NCI-H2196 treated with DMSO at 0.1 percent for 48 hours (cell line): ENCODE measurements around the gene CIITA.
"Not testable (repeated sequence)": the region's sequence is repeated elsewhere in the genome, so short reads cannot be mapped to it uniquely, and the experiment has no call there.

Experiments
- DNase-seq: peaks from one replicate; lab custom pipeline; 2025; ENCODE audit not compliant: unreplicated experiment; lab: John Stamatoyannopoulos, UW

Gene CIITA

DNA sequence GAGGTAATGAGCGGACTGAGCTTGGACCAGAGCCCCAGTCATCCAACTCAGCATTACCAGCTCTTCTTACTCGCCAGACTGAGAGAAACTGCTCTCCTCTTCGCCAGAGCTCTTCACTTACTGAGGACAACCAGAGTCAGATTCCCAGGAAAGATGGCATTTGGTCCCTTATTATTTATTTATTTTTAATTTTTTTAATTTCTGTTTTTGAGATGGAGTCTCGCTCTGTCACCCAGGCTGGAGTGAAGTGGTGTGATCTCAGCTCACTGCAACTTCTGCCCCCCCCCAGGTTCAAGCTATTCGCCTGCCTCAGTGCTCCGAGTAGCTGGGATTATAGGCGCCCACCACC is 42.0 kb downstream of the CIITA start:
- DNase-seq, result no peak

DNA sequence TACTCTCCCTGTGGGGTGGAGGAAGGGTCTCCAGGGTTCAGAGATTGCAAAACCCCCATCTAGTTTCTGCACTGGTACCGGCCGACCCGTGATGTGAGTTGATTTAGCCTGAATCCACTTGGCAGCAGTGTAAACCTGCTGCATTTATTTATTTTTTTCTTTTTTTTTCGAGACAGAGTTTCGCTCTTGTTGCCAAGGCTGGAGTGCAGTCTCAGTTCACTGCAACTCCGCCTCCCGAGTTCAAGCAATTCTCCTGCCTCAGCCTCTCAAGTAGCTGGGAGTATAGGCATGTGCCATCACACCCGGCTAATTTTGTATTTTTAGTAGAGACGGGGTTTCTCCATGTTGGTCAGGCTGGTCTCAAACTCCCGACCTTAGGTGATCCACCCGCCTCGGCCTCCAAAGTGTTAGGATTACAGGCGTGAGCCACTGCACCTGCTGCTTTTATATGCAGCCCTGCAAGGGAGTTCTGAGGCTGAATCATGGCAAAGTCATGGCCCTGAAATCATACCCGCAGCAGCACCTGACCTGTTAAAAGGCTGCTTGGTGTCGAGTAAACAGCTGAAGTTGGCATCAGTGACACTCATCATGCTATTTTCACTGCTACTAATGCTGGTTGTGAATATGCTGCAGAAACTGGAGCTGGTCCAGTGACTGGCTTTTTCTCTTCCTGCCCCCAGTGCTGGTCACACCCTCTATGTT is 43.9 kb downstream of the CIITA start:
- peak; percentile 69 for DNase-seq

DNA sequence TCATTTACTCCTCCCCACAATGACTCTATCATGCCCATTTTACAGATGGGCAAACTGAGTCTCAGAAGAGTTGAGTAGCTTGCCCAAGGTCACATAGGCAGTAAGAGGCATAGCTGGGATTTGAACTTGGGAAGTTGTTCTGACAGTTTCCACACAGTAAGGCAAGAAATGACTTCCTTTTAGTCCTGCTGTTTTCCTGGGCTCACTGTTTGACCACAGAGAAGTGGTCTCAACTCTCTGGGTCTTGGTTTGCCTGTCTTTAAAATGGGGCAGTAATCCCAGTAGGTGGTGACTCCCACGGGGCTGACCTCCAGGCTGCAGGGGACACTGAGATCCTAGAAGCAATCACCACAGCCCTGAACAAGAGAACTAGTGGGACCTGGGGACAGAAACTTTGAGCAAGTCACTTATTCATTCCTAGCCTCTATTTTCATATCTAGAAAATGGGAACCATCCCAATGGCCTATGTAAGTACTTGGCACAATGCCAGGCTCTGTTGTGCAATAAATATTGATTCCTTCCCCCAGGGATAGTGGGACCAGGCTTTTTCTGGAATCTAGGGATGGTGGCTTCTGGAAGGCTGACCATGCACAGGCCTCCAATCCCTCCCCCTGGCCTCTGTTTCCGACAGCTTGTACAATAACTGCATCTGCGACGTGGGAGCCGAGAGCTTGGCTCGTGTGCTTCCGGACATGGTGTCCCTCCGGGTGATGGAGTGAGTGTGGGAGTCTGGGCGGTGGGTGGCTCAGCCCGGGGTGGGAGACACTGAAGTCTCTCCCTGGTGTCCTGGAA is 44.7 kb downstream of the CIITA start:
- no peak for DNase-seq

DNA sequence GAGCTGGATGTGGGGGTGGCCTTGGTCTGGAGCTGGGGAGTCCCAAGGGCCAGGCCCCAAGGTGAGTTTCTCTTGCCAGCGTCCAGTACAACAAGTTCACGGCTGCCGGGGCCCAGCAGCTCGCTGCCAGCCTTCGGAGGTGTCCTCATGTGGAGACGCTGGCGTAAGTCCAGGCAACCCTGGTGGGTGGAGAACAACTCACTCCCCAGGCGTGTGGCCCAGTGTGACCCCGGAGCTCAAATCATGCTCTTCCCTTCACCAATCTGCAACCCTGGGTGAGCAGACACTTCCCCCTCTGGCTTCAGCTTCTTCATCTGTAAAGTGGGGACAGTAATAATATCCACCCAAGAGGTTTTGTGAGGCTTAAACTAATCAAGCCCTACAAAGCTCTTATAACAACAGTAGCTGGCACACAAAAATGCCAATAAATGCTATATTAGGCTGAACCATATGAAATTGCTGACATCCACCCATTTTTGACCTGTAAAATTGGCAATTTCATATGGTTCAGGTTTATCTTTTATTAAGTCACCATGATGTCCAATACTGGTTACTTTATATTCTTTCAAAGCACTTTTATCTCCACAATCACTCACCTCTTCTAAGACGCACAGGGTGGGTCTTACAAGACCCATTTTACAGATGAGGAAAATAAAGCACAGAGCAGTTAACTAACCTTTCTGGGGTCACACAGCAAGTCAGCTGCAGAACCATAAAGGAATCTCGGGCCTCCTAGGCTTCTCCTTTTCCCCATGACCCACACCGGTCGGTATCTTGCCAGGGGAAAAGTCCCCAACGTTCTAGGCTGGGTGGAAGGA is 45.5 kb downstream of the CIITA start:
- DNase-seq, result no peak

DNA sequence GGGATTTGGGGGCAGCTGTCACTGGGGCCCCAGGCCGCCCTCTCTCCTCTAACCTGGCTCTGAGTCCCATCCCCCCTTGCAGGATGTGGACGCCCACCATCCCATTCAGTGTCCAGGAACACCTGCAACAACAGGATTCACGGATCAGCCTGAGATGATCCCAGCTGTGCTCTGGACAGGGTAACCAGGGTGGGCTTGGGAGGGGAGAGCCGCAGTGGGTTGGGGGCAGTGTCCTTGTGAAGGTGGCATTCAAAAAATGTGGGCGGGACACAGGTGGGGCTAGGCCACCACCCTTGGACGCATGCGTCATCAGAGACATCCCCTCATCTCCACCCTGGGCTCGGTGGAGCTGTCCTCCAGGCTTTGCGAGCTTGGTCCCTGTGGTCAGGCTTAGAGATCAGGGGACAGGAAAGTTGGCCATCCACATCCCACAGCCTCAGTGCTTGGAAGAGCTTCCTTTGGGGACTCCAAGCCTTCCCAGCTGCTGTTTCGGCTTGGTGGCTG is 46.2 kb downstream of the CIITA start:
- DNase-seq, result no peak

DNA sequence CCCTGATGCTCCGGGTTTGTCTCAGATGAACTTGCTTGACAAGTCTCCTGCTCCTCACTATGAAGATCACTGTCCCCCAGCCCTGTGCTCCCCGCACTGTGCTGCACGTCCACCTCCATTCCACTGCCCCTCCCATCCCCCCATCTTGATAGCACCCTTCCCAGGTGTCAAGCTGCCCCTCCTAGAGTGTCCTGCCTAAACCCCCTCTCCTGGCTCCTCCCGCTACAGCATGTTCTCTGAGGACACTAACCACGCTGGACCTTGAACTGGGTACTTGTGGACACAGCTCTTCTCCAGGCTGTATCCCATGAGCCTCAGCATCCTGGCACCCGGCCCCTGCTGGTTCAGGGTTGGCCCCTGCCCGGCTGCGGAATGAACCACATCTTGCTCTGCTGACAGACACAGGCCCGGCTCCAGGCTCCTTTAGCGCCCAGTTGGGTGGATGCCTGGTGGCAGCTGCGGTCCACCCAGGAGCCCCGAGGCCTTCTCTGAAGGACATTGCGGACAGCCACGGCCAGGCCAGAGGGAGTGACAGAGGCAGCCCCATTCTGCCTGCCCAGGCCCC is 46.7 kb downstream of the CIITA start:
- DNase-seq, result no peak

DNA sequence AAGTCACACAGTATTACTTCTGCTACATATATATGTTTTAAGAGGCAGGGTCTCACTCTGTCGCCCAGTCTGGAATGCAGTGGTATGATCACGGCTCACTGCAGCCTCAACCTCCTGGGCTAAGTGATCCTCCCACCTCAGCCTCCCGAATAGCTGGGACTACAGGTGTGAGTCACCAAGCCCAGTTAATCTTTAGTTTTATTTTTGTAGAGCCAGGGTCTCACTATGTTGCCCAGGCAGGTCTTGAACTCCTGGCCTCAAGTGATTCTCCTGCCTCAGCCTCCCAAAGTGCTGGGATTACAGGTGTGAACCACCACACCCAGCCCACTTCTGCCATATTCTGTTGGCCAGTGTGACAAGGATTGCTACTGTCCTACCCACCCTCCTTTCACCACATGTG is 48.3 kb downstream of the CIITA start:
- DNase-seq, result not testable (repeated sequence)

DNA sequence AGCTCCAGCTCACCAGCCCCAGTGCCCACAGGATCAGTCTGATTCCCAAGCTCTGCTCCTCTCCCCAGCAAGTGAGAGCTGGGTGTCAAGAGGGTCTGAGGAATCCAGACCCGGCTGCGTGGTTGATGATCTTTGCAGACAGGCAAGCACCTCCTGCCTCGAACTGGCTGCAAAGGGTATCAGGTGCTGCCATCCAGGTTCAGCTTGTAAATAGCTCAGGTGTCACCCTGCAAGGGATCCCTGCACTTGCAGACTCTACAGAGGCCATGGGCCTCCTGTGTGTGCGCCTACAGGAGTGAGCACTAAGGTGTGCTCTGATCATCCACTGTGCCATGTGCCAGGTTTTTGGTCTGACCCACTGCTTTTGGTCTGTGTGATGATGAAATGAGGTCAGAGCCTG is 49.1 kb downstream of the CIITA start:
- peak; percentile 41 for DNase-seq

DNA sequence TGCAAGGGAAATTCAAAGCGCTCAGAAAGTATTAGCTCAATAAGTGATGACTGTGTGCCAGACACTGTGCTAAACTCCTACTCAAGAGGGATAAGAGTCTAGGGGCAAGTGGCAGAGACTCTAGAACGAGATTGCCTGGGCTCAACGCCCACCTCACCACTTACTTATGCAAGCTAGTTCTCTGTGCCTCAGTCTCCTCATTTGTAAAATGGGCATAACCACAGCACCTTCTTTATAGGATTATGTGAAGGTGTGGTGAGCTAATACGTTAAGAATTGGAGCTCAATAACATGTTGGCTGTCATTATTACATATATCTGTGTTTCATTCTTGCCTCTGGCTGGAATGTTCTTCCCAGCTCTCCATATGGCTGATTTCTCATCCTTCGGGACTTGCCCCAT is 49.9 kb downstream of the CIITA start:
- no peak for DNase-seq

DNA sequence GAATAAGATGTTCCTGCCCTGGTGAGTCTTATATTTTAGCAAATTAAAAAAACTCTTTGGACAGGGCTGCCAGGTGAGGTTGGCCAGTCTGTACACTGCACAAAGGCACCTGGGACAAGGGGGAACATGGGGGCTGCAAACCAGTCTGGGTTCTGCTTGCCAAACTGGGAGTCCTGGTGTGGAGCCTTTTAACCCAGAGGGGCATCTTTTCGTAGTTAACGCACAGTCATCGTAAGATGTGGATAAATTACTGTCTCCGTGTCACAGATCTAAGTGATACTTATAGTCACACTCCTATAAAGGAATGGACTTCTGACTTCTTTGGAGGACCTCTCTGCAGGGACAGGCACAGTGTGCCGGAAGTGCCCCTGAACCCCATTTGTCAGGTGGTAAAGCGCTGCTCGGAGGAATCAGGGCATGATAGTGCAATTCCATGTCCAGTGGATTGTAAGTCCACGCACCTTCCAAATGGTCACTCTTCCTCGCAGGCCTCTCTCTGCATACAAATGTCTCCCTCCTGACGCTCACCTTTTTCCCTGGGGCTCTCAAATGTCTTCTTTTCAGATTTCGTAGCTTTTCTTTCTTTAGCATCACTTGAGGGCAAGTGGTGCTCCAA is 50.6 kb downstream of the CIITA start:
- no peak for DNase-seq

DNA sequence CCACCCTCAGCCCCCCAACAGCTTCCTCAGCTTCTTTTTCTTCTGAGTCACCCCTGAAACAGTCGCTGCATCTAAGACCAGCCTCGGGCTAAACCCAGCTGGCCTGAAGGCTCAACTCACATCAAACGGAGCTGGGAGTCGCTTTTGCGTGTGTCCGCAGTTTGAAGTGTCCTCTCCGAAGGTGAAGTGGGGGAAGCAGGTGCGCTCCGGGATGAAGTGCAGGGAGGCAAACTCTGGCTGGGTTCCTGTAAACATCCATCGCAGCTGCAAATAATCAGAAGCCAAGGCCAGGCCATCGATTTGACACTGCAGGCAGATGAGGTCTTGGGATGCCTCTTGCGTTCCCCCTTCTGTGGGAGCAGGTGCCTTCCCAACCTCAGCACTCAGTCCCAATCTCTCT is 52.1 kb downstream of the CIITA start:
- DNase-seq, result peak; percentile 49

DNA sequence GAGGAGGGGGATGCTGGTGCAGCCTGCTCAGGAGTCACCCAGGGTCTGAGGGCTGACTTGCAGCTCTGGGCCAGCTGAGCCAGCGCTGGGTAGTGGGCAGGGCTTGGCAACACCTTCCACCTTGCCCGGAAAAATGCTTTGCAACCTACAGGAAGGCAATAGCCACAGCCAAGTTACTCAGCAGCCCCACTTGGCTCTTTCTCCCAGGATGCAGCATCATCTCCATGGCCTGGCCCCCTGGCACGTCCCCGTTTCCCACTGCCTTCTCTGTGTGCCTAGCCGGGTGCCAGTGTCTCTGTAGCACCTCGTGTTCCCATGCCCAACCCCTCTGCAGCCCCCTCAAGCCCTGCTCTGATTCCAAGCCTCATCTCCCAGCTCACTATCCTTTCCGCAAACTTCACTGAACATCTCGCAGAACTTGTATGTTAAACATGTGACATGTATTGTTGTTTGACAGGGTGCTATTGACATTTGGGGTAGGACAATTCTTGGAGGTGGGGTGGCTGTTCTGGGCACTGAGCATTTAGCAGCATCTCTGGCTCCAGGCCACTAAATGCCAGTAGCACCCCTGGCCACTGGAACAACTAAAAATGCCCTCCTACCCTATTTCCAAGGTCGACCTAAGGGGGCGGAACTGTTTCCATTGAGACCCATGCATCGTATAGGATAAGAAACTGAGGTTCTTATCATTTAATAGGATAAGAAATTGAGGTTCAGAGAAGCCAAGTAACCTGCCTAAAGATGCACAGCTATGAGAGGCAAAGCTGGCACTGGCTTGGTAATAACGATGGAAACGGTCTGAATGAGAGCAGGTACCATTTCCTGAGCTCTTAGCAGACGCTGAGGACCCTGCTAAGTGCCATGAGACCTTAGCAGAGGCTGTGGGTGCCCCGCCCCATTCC is 53.1 kb downstream of the CIITA start:
- DNase-seq, result peak; percentile 78

DNA sequence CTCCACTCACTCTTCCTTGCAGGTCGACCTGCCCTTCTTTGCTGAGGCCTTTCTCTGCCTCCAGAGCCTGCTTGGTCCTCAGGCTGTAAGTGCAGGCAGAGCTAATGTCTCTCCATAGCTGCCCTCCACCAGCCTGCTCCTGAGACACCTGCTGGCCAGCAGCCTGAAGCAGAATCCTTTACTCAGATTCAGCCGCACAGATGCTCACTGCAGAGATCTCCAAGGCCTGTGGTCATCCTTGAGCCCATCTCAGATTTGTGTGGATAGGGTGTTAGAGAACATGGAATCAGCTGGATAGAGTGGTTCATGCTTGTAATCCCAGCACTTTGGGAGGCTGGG is 53.7 kb downstream of the CIITA start:
- DNase-seq, result no peak

DNA sequence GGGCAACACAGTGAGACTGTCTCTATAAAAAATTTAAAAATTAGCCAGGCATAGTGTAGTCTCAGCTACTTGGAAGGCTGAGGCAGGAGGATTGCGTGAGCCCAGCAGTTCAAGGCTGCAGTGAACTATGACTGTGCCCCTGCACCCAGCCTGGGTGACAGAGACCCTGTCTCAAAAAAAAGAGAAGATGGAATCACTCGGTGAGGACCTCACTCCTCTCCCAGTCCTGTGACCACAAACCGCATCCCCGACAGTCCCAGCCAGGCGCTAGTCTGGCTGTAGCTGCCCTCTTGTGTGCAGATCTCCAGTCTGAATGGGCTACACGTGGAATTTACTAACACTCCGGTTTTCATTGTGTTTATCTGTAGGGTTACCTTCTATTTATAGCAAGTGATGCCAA is 54.1 kb downstream of the CIITA start:
- no peak for DNase-seq

DNA sequence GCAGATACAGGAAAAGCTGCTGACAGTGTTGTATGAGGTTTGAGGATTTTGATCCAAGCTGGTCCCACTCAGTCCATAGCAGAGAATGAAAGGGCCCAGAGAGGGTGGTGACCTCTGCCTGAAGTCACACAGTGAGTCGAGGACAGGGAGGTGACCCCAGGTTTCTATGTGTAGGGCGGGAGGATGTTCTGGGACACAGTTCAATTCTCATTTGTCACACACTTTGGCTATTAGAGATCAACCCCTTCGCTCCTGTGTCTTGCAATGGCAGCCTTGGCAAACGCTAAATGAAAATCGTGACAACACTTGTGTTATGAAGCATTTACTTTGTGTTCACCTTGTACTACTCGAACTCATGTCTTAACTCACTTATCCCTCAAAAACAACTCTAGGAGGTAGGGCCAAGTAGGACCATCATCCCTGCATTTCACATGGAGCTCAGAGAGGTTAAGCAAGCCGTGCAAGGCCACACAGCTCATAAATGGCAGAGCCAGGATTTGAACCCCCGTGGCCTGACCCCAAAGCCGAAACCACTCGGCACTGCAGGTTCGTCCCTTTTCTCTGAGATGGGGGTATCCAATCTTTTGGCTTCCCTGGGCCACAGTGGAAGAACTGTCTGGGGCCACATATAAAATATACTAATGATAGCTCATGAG is 55.1 kb downstream of the CIITA start:
- no peak for DNase-seq

DNA sequence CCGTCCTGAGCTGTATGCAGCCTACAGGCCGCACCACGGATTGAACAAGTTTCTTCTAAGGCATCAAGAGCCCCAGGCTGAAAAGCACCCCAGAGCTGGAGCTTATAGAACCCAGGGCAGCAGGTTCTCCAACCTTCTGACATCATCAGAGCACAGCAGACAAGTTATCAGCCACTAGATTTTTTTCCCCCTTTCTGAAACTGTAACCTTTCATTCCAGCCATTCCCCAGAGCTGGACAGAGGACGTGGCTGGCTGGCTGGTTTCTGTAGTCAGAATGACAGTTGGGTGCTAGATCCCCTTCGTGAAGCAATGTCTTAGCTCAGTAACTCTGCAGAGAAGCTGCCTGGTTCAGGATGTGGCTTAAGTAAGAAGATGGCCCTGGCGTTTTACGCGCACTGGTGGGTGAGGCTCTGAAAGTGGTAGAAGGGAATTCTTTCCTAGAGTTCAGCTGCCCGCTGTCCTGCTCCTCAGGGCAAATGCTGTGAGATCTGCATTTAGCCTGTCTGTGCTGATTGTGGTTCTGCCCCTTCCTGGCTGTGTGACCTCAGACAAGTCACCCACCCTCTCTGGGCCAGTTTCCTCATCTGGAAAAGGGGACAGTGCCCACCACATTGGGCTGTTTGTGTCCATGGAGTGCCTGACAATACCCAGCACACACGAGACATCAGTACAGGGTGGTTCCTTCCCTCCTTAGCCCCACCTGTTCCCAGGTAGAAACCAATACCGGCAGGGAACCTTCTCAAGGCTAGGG is 56.1 kb downstream of the CIITA start:
- no peak for DNase-seq

DNA sequence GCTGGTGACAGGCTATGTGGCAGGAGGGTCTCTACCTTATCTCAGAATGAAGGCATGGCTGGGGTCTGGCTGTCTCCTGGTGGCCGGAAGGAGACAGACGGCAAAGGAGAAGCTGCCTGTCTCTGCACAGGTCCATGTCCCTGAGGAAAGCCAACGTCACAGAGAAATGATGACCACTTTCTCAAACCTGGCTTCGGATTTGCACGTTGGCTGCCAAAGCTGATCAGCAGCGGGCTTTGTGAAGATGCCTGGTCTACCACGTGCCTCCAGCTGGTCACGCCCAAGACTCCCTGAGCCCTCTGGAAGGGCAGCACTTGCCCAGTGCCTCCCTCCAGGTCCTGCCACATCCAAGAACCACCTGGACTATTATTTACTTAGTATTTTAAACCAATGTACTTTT is 56.9 kb downstream of the CIITA start:
- DNase-seq, result peak; percentile 79

DNA sequence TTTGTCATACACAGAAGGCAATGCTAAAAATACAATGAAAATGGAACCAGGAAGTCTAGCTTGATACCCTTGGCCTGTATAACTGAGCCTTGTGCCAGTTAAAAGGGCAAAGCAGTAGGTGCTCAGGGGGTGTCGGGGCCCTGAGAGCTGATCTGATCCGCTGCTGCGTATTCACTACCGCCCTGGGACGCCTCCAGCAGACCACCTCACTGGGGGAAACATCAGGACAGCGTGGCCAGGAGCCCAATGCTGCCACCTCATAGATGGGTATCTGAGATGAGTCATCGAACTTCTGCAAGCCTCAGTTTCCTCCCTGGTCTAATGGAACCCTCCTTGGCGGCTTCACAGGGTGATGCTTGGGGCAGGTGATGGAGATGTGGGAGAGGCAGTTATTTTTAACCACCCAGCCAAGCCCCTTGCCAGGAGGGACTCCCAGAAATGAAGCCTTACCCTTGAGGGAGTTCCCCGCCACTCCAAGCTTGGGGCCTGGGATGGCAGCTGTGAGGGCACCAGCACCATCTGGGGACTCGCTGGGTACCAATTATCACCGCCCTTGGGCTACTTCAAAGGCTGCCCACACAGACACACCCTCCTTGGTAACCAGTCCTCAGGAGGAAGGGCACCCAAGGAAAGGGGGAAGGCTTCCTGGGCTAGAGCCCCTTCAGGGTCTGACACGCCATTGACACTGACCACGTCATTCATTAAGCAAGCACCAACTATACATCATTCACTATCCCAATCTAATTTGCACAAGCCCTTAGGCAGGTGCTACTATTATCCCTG is 57.5 kb downstream of the CIITA start:
- no peak for DNase-seq
